Spleen (tissue), 7 donors: ENCODE data around the gene ESYT2.

Experiments used
- CTCF ChIP-seq, 11 experiments: fragments of 200-600 bp in 7 of 11; fragments of 450-650 bp in 4 of 11; sonication (generic) in 4 of 11; IDR thresholded peaks in 8 of 11; conservative IDR thresholded peaks in 3 of 11; 1 replicate in 7 of 11; 2 replicates in 4 of 11; pipeline versions ENCODE4 v1.4.0 to v1.8.0; 2016 to 2021; ENCODE audit warnings: antibody characterized with exemption in 11 of 11, inconsistent platforms in 4 of 11, mild to moderate bottlenecking in 1 of 11
- POLR2A ChIP-seq, 3 donors: fragments of 450-650 bp; IDR thresholded peaks; one replicate each; pipeline ENCODE4 v1.5.1; 2017; ENCODE audit warnings: antibody characterized with exemption in 3 of 3, mild to moderate bottlenecking in 1 of 3
- POLR2AphosphoS5 ChIP-seq, 3 donors: sonication (generic); formaldehyde crosslinking; IDR thresholded peaks; one replicate each; pipeline ENCODE4 v1.5.1; 2017; ENCODE audit warnings: antibody characterized with exemption in 3 of 3
- donor health status: DM: no; HTN: no; CAD: no; lungs with moderate emphysema.
- donor health status: DM: no; HTN: no; CAD: no.
- donor health status: DM: no; HTN: no; CAD: no.

DNA sequence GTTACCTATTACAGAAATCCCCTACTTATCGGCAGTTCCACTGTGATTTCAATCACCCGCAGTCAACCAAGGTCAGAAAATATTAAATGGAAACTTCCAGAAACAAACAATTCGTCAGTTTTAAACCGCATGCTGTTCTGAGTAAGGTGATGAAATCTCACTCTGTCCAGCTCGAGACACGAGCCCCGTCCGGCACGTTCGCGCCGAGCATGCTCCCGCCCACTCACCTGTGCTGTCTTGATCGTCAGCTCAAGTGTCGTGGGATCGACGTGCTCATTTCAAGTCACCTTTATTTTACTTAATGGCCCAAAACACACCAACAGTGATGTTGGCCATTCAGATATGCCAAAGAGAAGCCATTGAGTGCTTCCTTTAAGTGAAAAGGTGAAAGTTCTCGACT lies 21.2 kb downstream of the ESYT2 start:
- TF ChIP-seq CTCF (IDR thresholded peaks at IDR 0.05 in 8 of 11, conservative IDR thresholded peaks at IDR 0.05 in 3 of 11) = no peak
- no peak for TF ChIP-seq POLR2AphosphoS5 (IDR thresholded peaks at IDR 0.05)
- no peak for TF ChIP-seq POLR2A (IDR thresholded peaks at IDR 0.05)
